Mesodermal cell (in vitro differentiated cells): ENCODE measurements around the gene MRGPRX2. TPM values are rescaled to one million over a fixed set of nuclear protein-coding genes. Genes with fewer than 3 reads are reported as not detected.

Source experiments
- H3K27ac ChIP-seq: 2 replicates; pipeline ENCODE4 v1.7.0; 2013; ENCODE audit warnings: mild to moderate bottlenecking, low read depth, low read length, moderate library complexity; ENCODE audit not compliant: severe bottlenecking
- H3K36me3 ChIP-seq: 2 replicates; pipeline ENCODE4 v1.7.1; 2013; ENCODE audit warnings: mild to moderate bottlenecking, low read length, moderate library complexity; ENCODE audit not compliant: control insufficient read depth, insufficient read depth
- H3K4me1 ChIP-seq: one replicate; pipeline ENCODE4 v1.7.1; 2013; ENCODE audit warnings: mild to moderate bottlenecking, low read length; ENCODE audit not compliant: insufficient read depth, control insufficient read depth, poor library complexity, severe bottlenecking
- H3K4me3 ChIP-seq: 2 replicates; pipeline ENCODE4 v1.7.0; 2013; ENCODE audit warnings: low read length, control low read depth, mild to moderate bottlenecking; ENCODE audit not compliant: insufficient read depth, poor library complexity, severe bottlenecking; ENCODE audit errors: extremely low read depth
- H3K9me3 ChIP-seq: 2 replicates; pipeline ENCODE4 v1.7.1; 2013; ENCODE audit warnings: mild to moderate bottlenecking, low read length, moderate library complexity; ENCODE audit not compliant: control insufficient read depth
- WGBS, 2 experiments: methylation state at CpG; one replicate each; pipeline ENCODE4 v1.1.5; 2013; ENCODE audit warnings: missing lambda C conversion rate in 2 of 2; ENCODE audit not compliant: insufficient coverage in 2 of 2; 5-methylcytosine and 5-hydroxymethylcytosine counted together
- polyA plus RNA-seq, 2 experiments: library from polyadenylated mRNA; stranded (reverse); fragments of 50-300 nt; gene quantifications; one replicate each; pipeline ENCODE4 v1.2.3, GENCODE V29; 2013

Gene MRGPRX2
- not detected for polyA plus RNA-seq (2013, experiment 1 of 2)
- not detected for polyA plus RNA-seq (2013, experiment 2 of 2)

GRCh38 chr11:19060629-19061028 lies at the start of gene MRGPRX2:
Gene MRGPRX2 (minus strand): TSS chr11:19060717. CDS start chr11:19056402, 4,315 bp downstream.
- no peaks in the 10 kb centered on the region for H3K36me3 ChIP-seq
- peaks cover 5% of the 10 kb centered on the region for H3K4me1 ChIP-seq
- 89 to 94% methylated on average over 2 of the region's 4 CpGs for WGBS, 2 experiments
- no peak within 1 kb of the TSS for H3K27ac ChIP-seq
- no peaks in the 10 kb centered on the region for H3K9me3 ChIP-seq
- H3K4me3 ChIP-seq, result no peak within 1 kb of the TSS

- H3K4me3 ChIP-seq, result no peak overlapping the region
- no peaks in the 10 kb centered on the region for H3K36me3 ChIP-seq
- no peaks in the 10 kb centered on the region for H3K4me1 ChIP-seq
- H3K27ac ChIP-seq, result no peak overlapping the region
- WGBS, 2 experiments, result 100% methylated on average over 2 of the region's 3 CpGs; no CpG with 5 or more reads in 1 of the 2 experiments
- no peaks in the 10 kb centered on the region for H3K9me3 ChIP-seq
Measured at GRCh38 chr11:19110295-19110694, 49.8 kb upstream of the MRGPRX2 start.

GRCh38 chr11:19107125-19107524 lies 46.6 kb upstream of the MRGPRX2 start:
- no peak overlapping the region for H3K27ac ChIP-seq
- 89% methylated on average over 1 of the region's 1 CpG; no CpG with 5 or more reads in 1 of the 2 experiments for WGBS, 2 experiments
- H3K9me3 ChIP-seq, result no peaks in the 10 kb centered on the region
- no peak overlapping the region for H3K4me3 ChIP-seq
- H3K36me3 ChIP-seq, result no peaks in the 10 kb centered on the region
- no peaks in the 10 kb centered on the region for H3K4me1 ChIP-seq

GRCh38 chr11:19105011-19105410 lies 44.5 kb upstream of the MRGPRX2 start:
- Histone ChIP-seq H3K9me3 (no peaks in the 10 kb centered on the region), H3K27ac (no peak overlapping the region), H3K36me3 (no peaks in the 10 kb centered on the region), H3K4me3 (no peak overlapping the region), H3K4me1 (no peaks in the 10 kb centered on the region)
- 73 to 100% methylated on average over 1 of the region's 1 CpG for WGBS, 2 experiments

GRCh38 chr11:19102521-19102900 lies 42.0 kb upstream of the MRGPRX2 start:
- no peaks in the 10 kb centered on the region for H3K9me3 ChIP-seq
- H3K4me1 ChIP-seq, result no peaks in the 10 kb centered on the region
- 60% methylated on average over 1 of the region's 1 CpG; no CpG with 5 or more reads in 1 of the 2 experiments for WGBS, 2 experiments
- no peak overlapping the region for H3K27ac ChIP-seq
- no peaks in the 10 kb centered on the region for H3K36me3 ChIP-seq
- no peak overlapping the region for H3K4me3 ChIP-seq

- Histone ChIP-seq H3K27ac (no peak overlapping the region), H3K36me3 (no peaks in the 10 kb centered on the region)
- 100% methylated on average over 1 of the region's 4 CpGs; no CpG with 5 or more reads in 1 of the 2 experiments for WGBS, 2 experiments
Measured at GRCh38 chr11:19101796-19102520, 41.4 kb upstream of the MRGPRX2 start.

GRCh38 chr11:19100885-19101284 lies 40.4 kb upstream of the MRGPRX2 start:
- H3K36me3 ChIP-seq, result no peaks in the 10 kb centered on the region
- no peaks in the 10 kb centered on the region for H3K4me1 ChIP-seq
- H3K27ac ChIP-seq, result no peak overlapping the region
- H3K4me3 ChIP-seq, result no peak overlapping the region
- H3K9me3 ChIP-seq, result no peaks in the 10 kb centered on the region
- 60 to 88% methylated on average over 1 of the region's 4 CpGs for WGBS, 2 experiments

More at GRCh38 chr11:19101796-19102520, 41.4 kb upstream of the MRGPRX2 start:
- Histone ChIP-seq H3K4me3 (no peak overlapping the region), H3K4me1 (no peaks in the 10 kb centered on the region), H3K9me3 (no peaks in the 10 kb centered on the region)

- no peak overlapping the region for H3K27ac ChIP-seq
- H3K36me3 ChIP-seq, result no peaks in the 10 kb centered on the region
- WGBS, 2 experiments, result 87 to 96% methylated on average over 3 of the region's 3 CpGs
- no peaks in the 10 kb centered on the region for H3K4me1 ChIP-seq
- H3K9me3 ChIP-seq, result no peaks in the 10 kb centered on the region
- H3K4me3 ChIP-seq, result no peak overlapping the region
Measured at GRCh38 chr11:19099093-19099492, 38.6 kb upstream of the MRGPRX2 start.

GRCh38 chr11:19094859-19095258 lies 34.3 kb upstream of the MRGPRX2 start:
- H3K9me3 ChIP-seq, result no peaks in the 10 kb centered on the region
- no peaks in the 10 kb centered on the region for H3K36me3 ChIP-seq
- no peaks in the 10 kb centered on the region for H3K4me1 ChIP-seq
- H3K4me3 ChIP-seq, result no peak overlapping the region
- WGBS, 2 experiments, result 30 to 50% methylated on average over 2 of the region's 2 CpGs
- no peak overlapping the region for H3K27ac ChIP-seq

- WGBS, 2 experiments, result 48 to 63% methylated on average over 2 to 3 of the region's 4 CpGs
- H3K9me3 ChIP-seq, result no peaks in the 10 kb centered on the region
- no peaks in the 10 kb centered on the region for H3K36me3 ChIP-seq
- no peak overlapping the region for H3K4me3 ChIP-seq
- H3K4me1 ChIP-seq, result no peaks in the 10 kb centered on the region
- no peak overlapping the region for H3K27ac ChIP-seq
Measured at GRCh38 chr11:19093976-19094375, 33.5 kb upstream of the MRGPRX2 start.

GRCh38 chr11:19092850-19093249 lies 32.3 kb upstream of the MRGPRX2 start:
- H3K9me3 ChIP-seq, result no peaks in the 10 kb centered on the region
- no CpG with 5 or more reads among the region's 2 CpGs for WGBS, 2 experiments
- H3K27ac ChIP-seq, result no peak overlapping the region
- H3K4me3 ChIP-seq, result no peak overlapping the region
- no peaks in the 10 kb centered on the region for H3K36me3 ChIP-seq
- peaks cover 3% of the 10 kb centered on the region for H3K4me1 ChIP-seq
